Measurements from ENCODE around the gene CKMT1A. TPM values are rescaled to one million over a fixed set of nuclear protein-coding genes. Genes with fewer than 3 reads are reported as not detected.
A peak's percentile ranks its signal among the peaks of the same experiment; 100 is the strongest.
"Not testable (repeated sequence)": the region's sequence is repeated elsewhere in the genome, so short reads cannot be mapped to it uniquely, and the experiment has no call there.

The CKMT1A gene
- total RNA-seq (ENCODE audit: unreplicated experiment): 9.4 TPM
- long read RNA-seq, transcript CKMT1A-202 (9 exons, 1,911 nt): major isoform, 14 of 14 reads
- long read RNA-seq, partial matches to known transcripts: 0 of 14 reads
- long read RNA-seq, other reads (novel, unspliced or antisense): 0 of 14 reads

DNA sequence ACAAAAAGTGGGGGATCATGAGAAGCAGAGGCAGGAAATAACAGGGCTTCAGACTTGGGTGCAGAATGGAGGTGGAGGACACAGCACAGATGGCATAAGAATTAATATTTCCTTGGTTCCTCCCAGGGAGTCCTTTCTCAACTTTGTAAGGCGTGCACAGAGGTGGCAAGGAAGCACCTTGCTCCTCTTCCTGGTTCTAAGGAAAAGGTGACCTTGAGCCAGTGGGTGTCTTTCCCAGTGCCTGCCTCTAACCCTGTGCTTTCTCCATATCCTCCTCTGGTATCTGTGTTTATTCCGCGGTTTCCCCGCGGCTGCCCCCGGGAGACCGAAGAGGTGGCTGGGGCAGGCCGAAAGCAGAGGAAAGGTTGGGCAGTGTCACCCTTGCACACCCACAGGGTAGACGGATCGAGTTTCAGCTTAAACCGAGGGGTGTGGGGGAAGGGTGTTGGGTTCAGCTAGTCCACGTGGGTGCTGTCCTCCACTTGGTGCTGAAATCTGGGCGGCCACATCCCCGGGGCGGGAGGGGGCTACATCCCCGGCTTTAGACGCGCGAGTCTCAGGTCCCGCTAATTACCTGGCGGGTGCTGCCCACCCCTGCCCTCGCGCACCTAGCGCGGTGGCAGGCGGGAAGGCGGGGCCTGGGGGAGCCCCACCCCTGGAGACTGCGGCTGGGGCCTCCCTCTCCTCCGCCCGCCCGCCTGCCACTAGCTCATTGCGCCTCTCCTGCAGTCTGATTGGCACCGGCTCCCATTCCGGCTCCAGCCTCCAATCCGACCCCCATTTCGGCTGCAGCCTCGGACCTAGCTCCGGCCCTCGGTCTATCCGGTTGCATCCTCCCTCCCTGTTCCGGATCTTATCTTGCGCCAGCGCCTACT, at the start of gene CKMT1A:
CKMT1A (plus strand) TSS at position 712 of the 875 bp plus-strand sequence. CDS start 192 bp downstream, outside the sequence.
- not testable (repeated sequence) for H3K36me3 Mint-ChIP-seq (ENCODE audit: low read depth, unreplicated experiment); H3K4me1 Mint-ChIP-seq (ENCODE audit: unreplicated experiment); H3K9me3 Mint-ChIP-seq (ENCODE audit: unreplicated experiment); DNase-seq (ENCODE audit: low spot score); H3K4me3 Mint-ChIP-seq (ENCODE audit: unreplicated experiment); H3K27ac Mint-ChIP-seq (ENCODE audit: unreplicated experiment); H3K27me3 Mint-ChIP-seq (ENCODE audit: unreplicated experiment)

DNA sequence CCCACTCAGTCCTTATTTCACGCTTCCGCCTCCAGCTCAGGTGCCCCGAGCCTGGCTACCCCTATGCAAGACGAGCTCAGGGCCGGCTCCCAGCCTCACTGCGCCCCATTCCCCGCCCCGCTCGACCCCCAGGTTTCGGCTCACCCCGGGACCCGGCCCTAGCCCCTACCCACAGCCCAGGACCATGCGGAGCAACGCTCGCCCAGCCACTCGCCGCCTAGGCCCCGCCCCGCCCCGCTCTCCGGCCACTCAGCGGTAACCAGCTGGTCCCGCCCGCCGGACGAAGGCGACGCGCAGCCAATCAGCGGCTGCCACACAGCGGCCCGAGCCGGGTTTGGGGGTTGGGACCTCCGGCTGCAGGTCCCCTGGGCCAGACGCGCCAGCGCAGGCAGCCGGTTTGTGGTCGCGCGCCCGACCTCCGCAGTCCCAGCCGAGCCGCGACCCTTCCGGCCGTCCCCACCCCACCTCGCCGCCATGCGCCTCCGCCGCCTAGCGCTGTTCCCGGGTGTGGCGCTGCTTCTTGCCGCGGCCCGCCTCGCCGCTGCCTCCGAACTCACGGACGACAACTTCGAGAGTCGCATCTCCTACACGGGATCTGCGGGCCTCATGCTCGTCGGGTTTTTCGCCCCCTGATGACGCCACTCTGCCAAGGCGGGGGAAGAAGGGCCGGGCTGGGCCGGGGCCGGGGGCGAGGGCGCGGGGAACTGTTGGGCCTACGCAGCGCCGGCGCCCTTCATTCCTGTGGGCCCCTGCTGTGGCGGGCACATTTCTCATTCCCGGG, 44.8 kb upstream of the CKMT1A start, which contains the start of gene CATSPER2:
CATSPER2 (minus strand) TSS at position 196 of the 781 bp plus-strand sequence. CDS start 783 bp downstream, outside the sequence.
- Mint-ChIP-seq H3K9me3 (ENCODE audit: unreplicated experiment) (no peaks in the 10 kb centered on the region), H3K4me1 (ENCODE audit: unreplicated experiment) (peaks cover 2% of the 10 kb centered on the region), H3K27ac (ENCODE audit: unreplicated experiment) (peak within 1 kb of the TSS; percentile 32), H3K4me3 (ENCODE audit: unreplicated experiment) (peak within 1 kb of the TSS; percentile 65), H3K27me3 (ENCODE audit: unreplicated experiment) (no peaks in the 10 kb centered on the region), H3K36me3 (ENCODE audit: low read depth, unreplicated experiment) (peaks cover 22% of the 10 kb centered on the region)
- DNase-seq (ENCODE audit: low spot score): no peak
- TF ChIP-seq, protein P1, sequence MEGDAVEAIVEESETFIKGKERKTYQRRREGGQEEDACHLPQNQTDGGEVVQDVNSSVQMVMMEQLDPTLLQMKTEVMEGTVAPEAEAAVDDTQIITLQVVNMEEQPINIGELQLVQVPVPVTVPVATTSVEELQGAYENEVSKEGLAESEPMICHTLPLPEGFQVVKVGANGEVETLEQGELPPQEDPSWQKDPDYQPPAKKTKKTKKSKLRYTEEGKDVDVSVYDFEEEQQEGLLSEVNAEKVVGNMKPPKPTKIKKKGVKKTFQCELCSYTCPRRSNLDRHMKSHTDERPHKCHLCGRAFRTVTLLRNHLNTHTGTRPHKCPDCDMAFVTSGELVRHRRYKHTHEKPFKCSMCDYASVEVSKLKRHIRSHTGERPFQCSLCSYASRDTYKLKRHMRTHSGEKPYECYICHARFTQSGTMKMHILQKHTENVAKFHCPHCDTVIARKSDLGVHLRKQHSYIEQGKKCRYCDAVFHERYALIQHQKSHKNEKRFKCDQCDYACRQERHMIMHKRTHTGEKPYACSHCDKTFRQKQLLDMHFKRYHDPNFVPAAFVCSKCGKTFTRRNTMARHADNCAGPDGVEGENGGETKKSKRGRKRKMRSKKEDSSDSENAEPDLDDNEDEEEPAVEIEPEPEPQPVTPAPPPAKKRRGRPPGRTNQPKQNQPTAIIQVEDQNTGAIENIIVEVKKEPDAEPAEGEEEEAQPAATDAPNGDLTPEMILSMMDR (IDR thresholded peaks at IDR 0.05; ENCODE audit: unreplicated experiment): no peak

DNA sequence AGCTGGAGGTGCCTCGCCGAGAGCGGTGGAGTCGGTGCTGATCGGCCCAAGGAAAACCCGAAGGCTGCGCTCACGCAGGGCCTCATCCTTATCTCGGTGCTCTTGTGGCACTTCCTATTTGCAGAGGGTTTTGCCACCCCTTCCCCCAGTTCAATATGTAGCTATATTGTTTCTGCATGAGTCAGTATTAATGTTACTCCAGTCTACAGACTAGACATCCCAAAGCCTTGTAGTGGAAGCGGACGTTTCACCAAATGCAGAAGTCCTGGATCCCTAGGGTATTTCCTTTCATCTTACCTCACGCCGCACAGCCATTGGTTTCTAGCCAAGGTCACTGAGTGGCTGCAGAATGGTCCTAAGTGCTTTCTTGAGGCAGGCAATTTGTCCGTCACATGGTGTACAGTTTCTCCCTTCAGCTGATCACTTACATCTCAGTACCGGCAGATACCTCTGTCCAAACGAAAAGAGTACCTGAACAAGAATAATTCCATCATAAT, 44.2 kb upstream of the CKMT1A start:
- not testable (repeated sequence) for H3K27ac Mint-ChIP-seq (ENCODE audit: unreplicated experiment); H3K27me3 Mint-ChIP-seq (ENCODE audit: unreplicated experiment); DNase-seq (ENCODE audit: low spot score); H3K9me3 Mint-ChIP-seq (ENCODE audit: unreplicated experiment); H3K4me1 Mint-ChIP-seq (ENCODE audit: unreplicated experiment)
- peaks cover 22% of the 10 kb centered on the region for H3K36me3 Mint-ChIP-seq (ENCODE audit: low read depth, unreplicated experiment)
- peak overlapping the region; percentile 65 for H3K4me3 Mint-ChIP-seq (ENCODE audit: unreplicated experiment)

- not testable (repeated sequence) for H3K36me3 Mint-ChIP-seq (ENCODE audit: low read depth, unreplicated experiment); DNase-seq (ENCODE audit: low spot score); H3K27me3 Mint-ChIP-seq (ENCODE audit: unreplicated experiment); H3K27ac Mint-ChIP-seq (ENCODE audit: unreplicated experiment); H3K4me1 Mint-ChIP-seq (ENCODE audit: unreplicated experiment); H3K9me3 Mint-ChIP-seq (ENCODE audit: unreplicated experiment); H3K4me3 Mint-ChIP-seq (ENCODE audit: unreplicated experiment)
Observed at GRCh38 chr15:43659727-43660126, 33.9 kb upstream of the CKMT1A start.

GRCh38 chr15:43662293-43662692, 31.4 kb upstream of the CKMT1A start:
- not testable (repeated sequence) for H3K27ac Mint-ChIP-seq (ENCODE audit: unreplicated experiment); H3K4me1 Mint-ChIP-seq (ENCODE audit: unreplicated experiment); H3K4me3 Mint-ChIP-seq (ENCODE audit: unreplicated experiment); H3K36me3 Mint-ChIP-seq (ENCODE audit: low read depth, unreplicated experiment); H3K9me3 Mint-ChIP-seq (ENCODE audit: unreplicated experiment); H3K27me3 Mint-ChIP-seq (ENCODE audit: unreplicated experiment); DNase-seq (ENCODE audit: low spot score)

GRCh38 chr15:43663333-43663732, 30.3 kb upstream of the CKMT1A start:
- H3K9me3 Mint-ChIP-seq (ENCODE audit: unreplicated experiment); H3K27ac Mint-ChIP-seq (ENCODE audit: unreplicated experiment); H3K4me3 Mint-ChIP-seq (ENCODE audit: unreplicated experiment); H3K27me3 Mint-ChIP-seq (ENCODE audit: unreplicated experiment); H3K4me1 Mint-ChIP-seq (ENCODE audit: unreplicated experiment); DNase-seq (ENCODE audit: low spot score); H3K36me3 Mint-ChIP-seq (ENCODE audit: low read depth, unreplicated experiment): not testable (repeated sequence)

DNA sequence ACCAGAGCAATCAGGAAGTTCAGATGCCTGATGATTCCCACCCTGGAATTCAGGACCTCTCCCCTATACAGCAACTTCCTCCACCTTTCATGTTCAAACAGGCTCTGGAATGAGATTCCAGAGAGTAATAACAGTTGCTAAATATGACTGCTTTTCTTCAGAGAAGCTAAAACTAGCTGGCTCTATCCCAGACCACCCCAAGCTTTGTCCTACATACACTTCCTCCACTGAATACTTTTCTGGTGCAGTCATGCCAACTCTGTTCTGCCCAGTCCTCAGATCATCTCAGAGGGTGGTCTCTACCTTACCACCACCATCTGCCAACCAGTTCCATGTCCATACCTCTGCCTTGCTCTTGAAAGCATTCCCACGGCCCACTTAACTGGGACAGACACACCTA, 27.5 kb upstream of the CKMT1A start:
- H3K4me3 Mint-ChIP-seq (ENCODE audit: unreplicated experiment); H3K27ac Mint-ChIP-seq (ENCODE audit: unreplicated experiment); H3K9me3 Mint-ChIP-seq (ENCODE audit: unreplicated experiment); DNase-seq (ENCODE audit: low spot score); H3K4me1 Mint-ChIP-seq (ENCODE audit: unreplicated experiment); H3K36me3 Mint-ChIP-seq (ENCODE audit: low read depth, unreplicated experiment); H3K27me3 Mint-ChIP-seq (ENCODE audit: unreplicated experiment): not testable (repeated sequence)

- not testable (repeated sequence) for H3K9me3 Mint-ChIP-seq (ENCODE audit: unreplicated experiment); H3K27ac Mint-ChIP-seq (ENCODE audit: unreplicated experiment); H3K36me3 Mint-ChIP-seq (ENCODE audit: low read depth, unreplicated experiment); H3K27me3 Mint-ChIP-seq (ENCODE audit: unreplicated experiment); H3K4me1 Mint-ChIP-seq (ENCODE audit: unreplicated experiment); DNase-seq (ENCODE audit: low spot score); H3K4me3 Mint-ChIP-seq (ENCODE audit: unreplicated experiment)
Observed at GRCh38 chr15:43674175-43674574, 19.5 kb upstream of the CKMT1A start.

DNA sequence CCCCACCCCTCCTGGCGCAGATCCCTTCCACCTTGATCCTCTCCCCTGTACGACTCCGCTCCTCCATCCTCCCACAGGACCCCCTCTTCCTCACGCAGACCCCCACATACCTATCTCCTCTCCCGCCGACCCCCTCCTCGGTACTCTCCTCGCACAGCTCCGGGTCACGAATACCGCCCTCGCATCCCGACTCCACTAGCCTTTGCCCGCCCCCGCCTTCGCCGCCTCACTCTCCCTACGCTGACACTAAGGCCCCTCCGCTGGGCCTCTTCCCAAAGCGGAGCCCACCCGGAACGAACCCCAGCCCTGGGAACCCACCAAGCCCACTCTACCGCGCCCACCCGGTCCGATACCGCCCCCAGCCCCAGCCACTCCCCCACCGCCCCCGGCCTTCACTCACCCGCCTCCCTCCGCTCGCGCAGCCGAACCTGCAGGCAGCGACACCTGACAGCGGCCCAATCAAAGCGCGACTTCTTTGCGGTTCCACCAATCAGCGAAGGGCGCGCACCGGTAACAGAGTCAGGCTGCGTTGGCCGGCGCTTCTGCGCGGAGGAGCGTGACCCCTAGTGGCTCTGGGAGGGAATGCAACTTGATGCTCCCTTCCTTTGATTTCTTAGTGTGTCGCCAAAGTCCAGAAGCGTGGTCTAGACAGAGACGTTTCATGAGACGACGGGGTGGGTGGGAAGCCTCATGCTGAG, 3.9 kb upstream of the CKMT1A start:
- not testable (repeated sequence) for H3K27me3 Mint-ChIP-seq (ENCODE audit: unreplicated experiment); H3K27ac Mint-ChIP-seq (ENCODE audit: unreplicated experiment); H3K36me3 Mint-ChIP-seq (ENCODE audit: low read depth, unreplicated experiment); H3K4me3 Mint-ChIP-seq (ENCODE audit: unreplicated experiment); H3K9me3 Mint-ChIP-seq (ENCODE audit: unreplicated experiment); DNase-seq (ENCODE audit: low spot score); H3K4me1 Mint-ChIP-seq (ENCODE audit: unreplicated experiment)

DNA sequence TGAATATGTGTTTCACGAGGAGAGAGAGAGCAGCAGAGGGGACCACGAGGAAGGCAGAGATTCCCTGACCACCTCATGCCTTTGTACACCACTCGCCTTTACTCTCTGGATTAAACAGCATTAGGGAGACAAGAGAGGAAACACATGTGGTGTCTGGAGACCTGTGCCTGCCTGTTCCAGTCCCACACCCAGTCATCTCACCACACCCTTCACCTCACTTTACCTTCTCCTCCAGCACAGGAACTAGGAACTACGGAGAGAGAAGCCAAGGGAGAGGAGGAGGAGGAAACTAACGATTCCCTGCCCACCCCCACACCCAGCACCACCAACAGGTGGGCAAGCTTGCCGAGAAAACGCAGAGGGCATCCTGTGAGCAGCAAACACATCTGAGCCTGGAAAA, 980 bp upstream of the CKMT1A start:
- H3K27me3 Mint-ChIP-seq (ENCODE audit: unreplicated experiment); H3K4me1 Mint-ChIP-seq (ENCODE audit: unreplicated experiment); H3K27ac Mint-ChIP-seq (ENCODE audit: unreplicated experiment); DNase-seq (ENCODE audit: low spot score); H3K4me3 Mint-ChIP-seq (ENCODE audit: unreplicated experiment); H3K36me3 Mint-ChIP-seq (ENCODE audit: low read depth, unreplicated experiment); H3K9me3 Mint-ChIP-seq (ENCODE audit: unreplicated experiment): not testable (repeated sequence)

Data from endothelial cell (in vitro differentiated cells).